ENCODE data around the gene ZBED5.
"Not testable (repeated sequence)": the region's sequence is repeated elsewhere in the genome, so short reads cannot be mapped to it uniquely, and the experiment has no call there.

The ZBED5 gene

DNA sequence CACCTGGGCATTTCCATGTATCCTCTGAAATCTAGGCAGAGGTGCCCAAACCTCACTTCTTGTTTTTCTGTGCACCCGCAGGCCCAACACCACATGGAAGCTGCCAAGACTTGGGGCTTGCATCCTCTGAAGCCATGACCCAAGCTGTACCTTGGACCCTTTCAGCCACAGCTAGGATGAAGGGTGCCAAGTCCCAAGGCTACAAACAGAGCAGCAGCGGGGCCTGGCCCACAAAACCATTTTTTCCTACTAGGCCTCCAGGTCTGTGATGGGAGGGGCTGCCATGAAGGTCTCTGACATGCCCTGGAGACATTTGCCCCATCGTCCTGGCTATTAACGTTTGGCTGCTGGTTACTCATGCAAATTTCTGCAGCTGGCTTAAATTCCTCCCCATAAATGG lies 28.7 kb downstream of the ZBED5 start:
- DNase-seq (ENCODE audit: low read depth): no peak
- TF ChIP-seq MYC (IDR thresholded peaks at IDR 0.05; ENCODE audit: low read depth, low read length): no peak
- no peak for TF ChIP-seq POLR2A (IDR thresholded peaks at IDR 0.05; ENCODE audit: extremely low read depth, insufficient read length)
- TF ChIP-seq, protein P1, sequence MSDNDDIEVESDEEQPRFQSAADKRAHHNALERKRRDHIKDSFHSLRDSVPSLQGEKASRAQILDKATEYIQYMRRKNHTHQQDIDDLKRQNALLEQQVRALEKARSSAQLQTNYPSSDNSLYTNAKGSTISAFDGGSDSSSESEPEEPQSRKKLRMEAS (IDR thresholded peaks at IDR 0.05; ENCODE audit: low read depth, low read length): no peak
- TF ChIP-seq, protein P2, sequence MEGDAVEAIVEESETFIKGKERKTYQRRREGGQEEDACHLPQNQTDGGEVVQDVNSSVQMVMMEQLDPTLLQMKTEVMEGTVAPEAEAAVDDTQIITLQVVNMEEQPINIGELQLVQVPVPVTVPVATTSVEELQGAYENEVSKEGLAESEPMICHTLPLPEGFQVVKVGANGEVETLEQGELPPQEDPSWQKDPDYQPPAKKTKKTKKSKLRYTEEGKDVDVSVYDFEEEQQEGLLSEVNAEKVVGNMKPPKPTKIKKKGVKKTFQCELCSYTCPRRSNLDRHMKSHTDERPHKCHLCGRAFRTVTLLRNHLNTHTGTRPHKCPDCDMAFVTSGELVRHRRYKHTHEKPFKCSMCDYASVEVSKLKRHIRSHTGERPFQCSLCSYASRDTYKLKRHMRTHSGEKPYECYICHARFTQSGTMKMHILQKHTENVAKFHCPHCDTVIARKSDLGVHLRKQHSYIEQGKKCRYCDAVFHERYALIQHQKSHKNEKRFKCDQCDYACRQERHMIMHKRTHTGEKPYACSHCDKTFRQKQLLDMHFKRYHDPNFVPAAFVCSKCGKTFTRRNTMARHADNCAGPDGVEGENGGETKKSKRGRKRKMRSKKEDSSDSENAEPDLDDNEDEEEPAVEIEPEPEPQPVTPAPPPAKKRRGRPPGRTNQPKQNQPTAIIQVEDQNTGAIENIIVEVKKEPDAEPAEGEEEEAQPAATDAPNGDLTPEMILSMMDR (IDR thresholded peaks at IDR 0.05; ENCODE audit: low read depth, low read length): no peak
- no peak overlapping the region for H3K4me3 ChIP-seq (ENCODE audit: low read depth, low read length)

- no peak for DNase-seq (ENCODE audit: low read depth)
- no peak for TF ChIP-seq MYC (IDR thresholded peaks at IDR 0.05; ENCODE audit: low read depth, low read length)
- TF ChIP-seq, protein P1 (IDR thresholded peaks at IDR 0.05; ENCODE audit: low read depth, low read length): no peak
- TF ChIP-seq, protein P2 (IDR thresholded peaks at IDR 0.05; ENCODE audit: low read depth, low read length): no peak
- no peak for TF ChIP-seq POLR2A (IDR thresholded peaks at IDR 0.05; ENCODE audit: extremely low read depth, insufficient read length)
- no peak overlapping the region for H3K4me3 ChIP-seq (ENCODE audit: low read depth, low read length)
These were observed 29.5 kb downstream of the ZBED5 start for GRCh38 chr11:10828402-10828801.

DNA sequence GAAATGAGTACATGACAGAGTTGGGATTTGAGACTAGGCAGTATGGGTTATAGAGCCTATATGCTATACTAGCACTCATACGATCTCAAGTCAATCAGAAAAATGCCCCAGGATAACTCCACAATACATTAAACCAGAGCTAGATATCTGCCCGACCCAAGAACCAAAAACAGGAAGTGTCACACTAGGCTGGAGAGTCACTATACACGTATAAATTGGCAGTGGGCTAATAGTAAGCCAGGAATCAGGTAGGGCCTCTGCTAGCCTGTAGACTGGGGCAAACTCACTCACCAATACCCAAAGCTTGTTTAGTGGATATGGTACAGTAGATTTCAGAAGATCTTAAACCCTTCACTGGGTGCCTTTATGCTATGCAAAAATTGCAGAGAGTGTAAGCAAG lies 33.0 kb downstream of the ZBED5 start:
- no peak overlapping the region for H3K4me3 ChIP-seq (ENCODE audit: low read depth, low read length)
- peak; percentile 48 for DNase-seq (ENCODE audit: low read depth)
- TF ChIP-seq MYC (IDR thresholded peaks at IDR 0.05; ENCODE audit: low read depth, low read length): no peak
- no peak for TF ChIP-seq POLR2A (IDR thresholded peaks at IDR 0.05; ENCODE audit: extremely low read depth, insufficient read length)
- TF ChIP-seq, protein P2 (IDR thresholded peaks at IDR 0.05; ENCODE audit: low read depth, low read length): no peak
- TF ChIP-seq, protein P1 (IDR thresholded peaks at IDR 0.05; ENCODE audit: low read depth, low read length): no peak

- no peak for DNase-seq (ENCODE audit: low read depth)
- no peak overlapping the region for H3K4me3 ChIP-seq (ENCODE audit: low read depth, low read length)
- TF ChIP-seq MYC (IDR thresholded peaks at IDR 0.05; ENCODE audit: low read depth, low read length): no peak
- TF ChIP-seq, protein P2 (IDR thresholded peaks at IDR 0.05; ENCODE audit: low read depth, low read length): no peak
These were observed 34.7 kb downstream of the ZBED5 start for GRCh38 chr11:10823152-10823579.

GRCh38 chr11:10822491-10822890 lies 35.4 kb downstream of the ZBED5 start:
- not testable (repeated sequence) for H3K4me3 ChIP-seq (ENCODE audit: low read depth, low read length); DNase-seq (ENCODE audit: low read depth)

GRCh38 chr11:10818594-10818993 lies 39.3 kb downstream of the ZBED5 start:
- no peak for DNase-seq (ENCODE audit: low read depth)
- H3K4me3 ChIP-seq (ENCODE audit: low read depth, low read length): no peak overlapping the region
- TF ChIP-seq, protein P2 (IDR thresholded peaks at IDR 0.05; ENCODE audit: low read depth, low read length): no peak

GRCh38 chr11:10813945-10814344 lies 43.9 kb downstream of the ZBED5 start:
- no peak for DNase-seq (ENCODE audit: low read depth)
- TF ChIP-seq MYC (IDR thresholded peaks at IDR 0.05; ENCODE audit: low read depth, low read length) (no peak), POLR2A (IDR thresholded peaks at IDR 0.05; ENCODE audit: extremely low read depth, insufficient read length) (no peak)
- TF ChIP-seq, protein P1 (IDR thresholded peaks at IDR 0.05; ENCODE audit: low read depth, low read length): no peak
- TF ChIP-seq, protein P2 (IDR thresholded peaks at IDR 0.05; ENCODE audit: low read depth, low read length): no peak
- no peak overlapping the region for H3K4me3 ChIP-seq (ENCODE audit: low read depth, low read length)

Measured in NB4 (cell line).